Neural progenitor cell (in vitro differentiated cells): ENCODE data around the gene YTHDF1.

ENCODE experiments used
- EZH2 ChIP-seq: fragments of 200-600 bp; sonication (generic); IDR thresholded peaks from 2 replicates; pipeline ENCODE4 v1.6.1; 2017; ENCODE audit warnings: antibody characterized with exemption, mild to moderate bottlenecking, moderate library complexity
- TF ChIP-seq, protein P1 (sequence below): fragments of 200-600 bp; sonication (generic); IDR thresholded peaks from 2 replicates; pipeline ENCODE4 v1.5.1; 2017; ENCODE audit warnings: antibody characterized with exemption, mild to moderate bottlenecking

DNA sequence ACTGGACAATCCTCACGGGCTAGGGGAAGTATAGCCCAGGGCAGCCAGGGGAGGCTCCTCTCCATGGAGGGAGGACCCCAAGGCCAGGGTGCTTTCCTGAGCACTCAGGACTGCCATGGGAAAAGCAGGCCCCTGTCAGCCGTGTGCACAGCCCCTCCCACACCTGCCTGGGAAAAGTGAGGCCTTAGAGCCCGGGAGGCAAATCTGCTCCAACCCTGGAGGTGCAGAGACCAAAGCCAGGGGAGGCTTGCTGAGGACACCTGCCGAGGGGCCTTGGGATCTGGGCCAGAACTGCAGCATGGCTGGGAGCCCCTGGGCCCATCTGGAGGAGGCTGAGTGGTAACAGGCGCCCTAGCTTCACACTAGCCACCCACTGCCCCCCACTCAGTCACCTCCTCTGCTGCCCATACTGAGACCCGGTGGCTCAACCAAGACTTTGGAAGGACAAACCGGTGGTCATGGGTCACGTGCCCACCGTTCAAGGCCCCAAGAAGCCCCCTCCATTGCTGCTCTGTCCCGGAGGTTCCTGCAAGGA is 55.2 kb downstream of the YTHDF1 start:
- TF ChIP-seq, protein P1, sequence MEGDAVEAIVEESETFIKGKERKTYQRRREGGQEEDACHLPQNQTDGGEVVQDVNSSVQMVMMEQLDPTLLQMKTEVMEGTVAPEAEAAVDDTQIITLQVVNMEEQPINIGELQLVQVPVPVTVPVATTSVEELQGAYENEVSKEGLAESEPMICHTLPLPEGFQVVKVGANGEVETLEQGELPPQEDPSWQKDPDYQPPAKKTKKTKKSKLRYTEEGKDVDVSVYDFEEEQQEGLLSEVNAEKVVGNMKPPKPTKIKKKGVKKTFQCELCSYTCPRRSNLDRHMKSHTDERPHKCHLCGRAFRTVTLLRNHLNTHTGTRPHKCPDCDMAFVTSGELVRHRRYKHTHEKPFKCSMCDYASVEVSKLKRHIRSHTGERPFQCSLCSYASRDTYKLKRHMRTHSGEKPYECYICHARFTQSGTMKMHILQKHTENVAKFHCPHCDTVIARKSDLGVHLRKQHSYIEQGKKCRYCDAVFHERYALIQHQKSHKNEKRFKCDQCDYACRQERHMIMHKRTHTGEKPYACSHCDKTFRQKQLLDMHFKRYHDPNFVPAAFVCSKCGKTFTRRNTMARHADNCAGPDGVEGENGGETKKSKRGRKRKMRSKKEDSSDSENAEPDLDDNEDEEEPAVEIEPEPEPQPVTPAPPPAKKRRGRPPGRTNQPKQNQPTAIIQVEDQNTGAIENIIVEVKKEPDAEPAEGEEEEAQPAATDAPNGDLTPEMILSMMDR, result no peak
- no peak for TF ChIP-seq EZH2
